ENCODE measurements around the gene MTRF1L. TPM values are rescaled to one million over a fixed set of nuclear protein-coding genes. Genes with fewer than 3 reads are reported as not detected.

MTRF1L gene
- total and polyA plus RNA-seq, 7 experiments from 2014 or later, result 6.1 to 18.1 (median 10.6) TPM

- ChIA-PET CTCF (no interaction called here), POLR2A (no interaction called here)
- ATAC-seq (no peak), DNase-seq (no peak)
- H3K4me3 Mint-ChIP-seq, result peak overlapping the region in 9 of 10 donors; percentile 1 to 84 (median 28)
- peak overlapping the region in 2 of 9 donors; percentile 7 to 60 for H3K27ac Mint-ChIP-seq
- Histone ChIP-seq H3K9me3 (ENCODE audit: control insufficient read depth in 2 of 3, low read length in 3 of 3) (no peaks in the 10 kb centered on the region), H3K4me3 (ENCODE audit: low read length) (no peak overlapping the region), H3K27ac (ENCODE audit: low read depth, low read length) (no peak overlapping the region), H3K27me3 (ENCODE audit: control insufficient read depth in 2 of 2, insufficient read depth in 2 of 2, low read length in 2 of 2) (no peaks in the 10 kb centered on the region), H3K4me1 (ENCODE audit: control insufficient read depth in 2 of 2, insufficient read depth in 2 of 2, low read length in 2 of 2) (peaks cover 10 to 20% of the 10 kb centered on the region in 2 donors), H3K36me3 (ENCODE audit: control insufficient read depth in 2 of 3, insufficient read depth in 3 of 3, low read length in 3 of 3) (peaks cover 0 to 4% (median 0%) of the 10 kb centered on the region in 3 experiments)
- peaks cover 35 to 61% (median 48%) of the 10 kb centered on the region in 7 donors for H3K4me1 Mint-ChIP-seq
- H3K27me3 Mint-ChIP-seq, result no peaks in the 10 kb centered on the region
- peaks cover 0 to 26% (median 13%) of the 10 kb centered on the region in 5 donors for H3K36me3 Mint-ChIP-seq
- H3K9me3 Mint-ChIP-seq, result peaks cover 0 to 6% (median 0%) of the 10 kb centered on the region in 11 donors
- intact Hi-C loops (cut with micrococcal nuclease), result loop anchor here (1.0 to 5.0 kb wide), 3 partner anchors 23 to 1752 kb away; partner anchors contain the start of gene SCAF8 (in 1 of the 2)
These were observed 21.9 kb downstream of the MTRF1L start for GRCh38 chr6:152980656-152981055.

GRCh38 chr6:152979116-152979515 is 23.4 kb downstream of the MTRF1L start:
- CTCF ChIA-PET, result interaction anchor here (0.7 kb wide), 1 partner anchor 25 kb away, joined by 3 read pairs; no protein-coding TSS in a partner anchor
- POLR2A ChIA-PET, result interaction anchor here (0.5 kb wide), 1 partner anchor 31 kb away, joined by 5 read pairs; no protein-coding TSS in a partner anchor
- intact Hi-C loops (cut with micrococcal nuclease), result loop anchor here in 1 of 2 donors (10.0 kb wide), 1 partner anchor 794 kb away; no protein-coding TSS in a partner anchor

DNA sequence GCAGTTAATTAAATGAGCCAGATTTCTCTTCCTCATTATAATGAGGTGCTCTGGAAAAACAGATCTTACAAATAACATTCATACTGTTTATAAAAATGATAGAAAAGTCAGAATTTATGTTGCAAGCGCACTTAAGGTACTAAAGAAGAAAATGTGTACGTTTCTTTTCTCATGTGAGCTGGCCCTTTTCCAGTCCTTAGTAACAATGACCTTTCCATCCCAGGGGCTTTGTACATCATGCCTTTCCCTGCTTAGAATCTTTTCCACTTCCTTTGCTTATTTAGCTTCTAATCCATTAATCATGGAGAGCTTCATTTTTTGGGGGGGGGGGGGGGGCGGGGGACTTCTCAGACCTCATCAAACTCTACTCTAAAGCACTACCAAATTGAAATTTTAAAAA is 24.5 kb downstream of the MTRF1L start:
- no peaks in the 10 kb centered on the region for H3K9me3 ChIP-seq (ENCODE audit: control insufficient read depth in 2 of 3, low read length in 3 of 3)
- ATAC-seq (no peak), DNase-seq (no peak)
- POLR2A ChIA-PET, result no interaction called here
- Mint-ChIP-seq H3K27ac (no peak overlapping the region), H3K4me3 (peak overlapping the region in 1 of 10 donors; percentile 45), H3K4me1 (peaks cover 34 to 73% (median 44%) of the 10 kb centered on the region in 7 donors), H3K36me3 (peaks cover 6 to 42% (median 35%) of the 10 kb centered on the region in 5 donors), H3K27me3 (no peaks in the 10 kb centered on the region), H3K9me3 (peaks cover 0 to 9% (median 0%) of the 10 kb centered on the region in 11 donors)
- peaks cover 5 to 7% of the 10 kb centered on the region in 2 donors for H3K4me1 ChIP-seq (ENCODE audit: control insufficient read depth in 2 of 2, insufficient read depth in 2 of 2, low read length in 2 of 2)
- no peak overlapping the region for H3K4me3 ChIP-seq (ENCODE audit: low read length)
- H3K27me3 ChIP-seq (ENCODE audit: control insufficient read depth in 2 of 2, insufficient read depth in 2 of 2, low read length in 2 of 2), result no peaks in the 10 kb centered on the region
- CTCF ChIA-PET, result no interaction called here
- H3K36me3 ChIP-seq (ENCODE audit: control insufficient read depth in 2 of 3, insufficient read depth in 3 of 3, low read length in 3 of 3), result peaks cover 0 to 20% (median 0%) of the 10 kb centered on the region in 3 experiments
- no peak overlapping the region for H3K27ac ChIP-seq (ENCODE audit: low read depth, low read length)
- intact Hi-C loops (cut with micrococcal nuclease), result loop anchor here in 1 of 2 donors (10.0 kb wide), 1 partner anchor 793 kb away; no protein-coding TSS in a partner anchor

More at GRCh38 chr6:152979116-152979515, 23.4 kb downstream of the MTRF1L start:
- DNase-seq (no peak), ATAC-seq (no peak)
- H3K9me3 Mint-ChIP-seq, result peaks cover 0 to 11% (median 0%) of the 10 kb centered on the region in 11 donors
- Histone ChIP-seq H3K36me3 (ENCODE audit: control insufficient read depth in 2 of 3, insufficient read depth in 3 of 3, low read length in 3 of 3) (peaks cover 0 to 14% (median 0%) of the 10 kb centered on the region in 3 experiments), H3K27ac (ENCODE audit: low read depth, low read length) (no peak overlapping the region), H3K4me1 (ENCODE audit: control insufficient read depth in 2 of 2, insufficient read depth in 2 of 2, low read length in 2 of 2) (peaks cover 5 to 9% of the 10 kb centered on the region in 2 donors), H3K27me3 (ENCODE audit: control insufficient read depth in 2 of 2, insufficient read depth in 2 of 2, low read length in 2 of 2) (no peaks in the 10 kb centered on the region), H3K9me3 (ENCODE audit: control insufficient read depth in 2 of 3, low read length in 3 of 3) (no peaks in the 10 kb centered on the region), H3K4me3 (ENCODE audit: low read length) (no peak overlapping the region)
- H3K36me3 Mint-ChIP-seq, result peaks cover 6 to 32% (median 26%) of the 10 kb centered on the region in 5 donors
- H3K4me1 Mint-ChIP-seq, result peaks cover 32 to 64% (median 44%) of the 10 kb centered on the region in 7 donors
- H3K27ac Mint-ChIP-seq, result peak overlapping the region in 1 of 9 donors; percentile 31
- no peaks in the 10 kb centered on the region for H3K27me3 Mint-ChIP-seq
- peak overlapping the region in 1 of 10 donors; percentile 63 for H3K4me3 Mint-ChIP-seq

GRCh38 chr6:152977556-152977955 is 25.0 kb downstream of the MTRF1L start:
- Mint-ChIP-seq H3K27ac (peak overlapping the region in 1 of 9 donors; percentile 65), H3K27me3 (no peaks in the 10 kb centered on the region), H3K9me3 (peaks cover 0 to 9% (median 0%) of the 10 kb centered on the region in 11 donors), H3K4me3 (peak overlapping the region in 1 of 10 donors; percentile 23), H3K36me3 (peaks cover 6 to 47% (median 40%) of the 10 kb centered on the region in 5 donors), H3K4me1 (peaks cover 34 to 76% (median 43%) of the 10 kb centered on the region in 7 donors)
- Histone ChIP-seq H3K27ac (ENCODE audit: low read depth, low read length) (no peak overlapping the region), H3K36me3 (ENCODE audit: control insufficient read depth in 2 of 3, insufficient read depth in 3 of 3, low read length in 3 of 3) (peaks cover 0 to 25% (median 3%) of the 10 kb centered on the region in 3 experiments), H3K4me1 (ENCODE audit: control insufficient read depth in 2 of 2, insufficient read depth in 2 of 2, low read length in 2 of 2) (peaks cover 5 to 7% of the 10 kb centered on the region in 2 donors), H3K27me3 (ENCODE audit: control insufficient read depth in 2 of 2, insufficient read depth in 2 of 2, low read length in 2 of 2) (no peaks in the 10 kb centered on the region), H3K4me3 (ENCODE audit: low read length) (no peak overlapping the region), H3K9me3 (ENCODE audit: control insufficient read depth in 2 of 3, low read length in 3 of 3) (no peaks in the 10 kb centered on the region)
- POLR2A ChIA-PET, result no interaction called here
- CTCF ChIA-PET, result interaction anchor here (0.6 kb wide), 1 partner anchor 19 kb away, joined by 3 read pairs; no protein-coding TSS in a partner anchor
- intact Hi-C loops (cut with micrococcal nuclease), result loop anchor here in 1 of 2 donors (10.0 kb wide), 1 partner anchor 793 kb away; no protein-coding TSS in a partner anchor
- ATAC-seq (no peak), DNase-seq (no peak)

GRCh38 chr6:152976749-152977148 is 25.8 kb downstream of the MTRF1L start:
- DNase-seq (no peak), ATAC-seq (no peak)
- no peaks in the 10 kb centered on the region for H3K9me3 ChIP-seq (ENCODE audit: control insufficient read depth in 2 of 3, low read length in 3 of 3)
- no peak overlapping the region for H3K27ac ChIP-seq (ENCODE audit: low read depth, low read length)
- H3K27ac Mint-ChIP-seq, result peak overlapping the region in 2 of 9 donors; percentile 59 to 65
- peaks cover 0 to 9% (median 0%) of the 10 kb centered on the region in 11 donors for H3K9me3 Mint-ChIP-seq
- peaks cover 0 to 33% (median 10%) of the 10 kb centered on the region in 3 experiments for H3K36me3 ChIP-seq (ENCODE audit: control insufficient read depth in 2 of 3, insufficient read depth in 3 of 3, low read length in 3 of 3)
- H3K4me3 Mint-ChIP-seq, result peak overlapping the region in 1 of 10 donors; percentile 24
- H3K27me3 ChIP-seq (ENCODE audit: control insufficient read depth in 2 of 2, insufficient read depth in 2 of 2, low read length in 2 of 2), result no peaks in the 10 kb centered on the region
- H3K4me1 Mint-ChIP-seq, result peaks cover 29 to 76% (median 40%) of the 10 kb centered on the region in 7 donors
- H3K4me3 ChIP-seq (ENCODE audit: low read length), result no peak overlapping the region
- POLR2A ChIA-PET, result no interaction called here
- peaks cover under 1 to 5% of the 10 kb centered on the region in 2 donors for H3K4me1 ChIP-seq (ENCODE audit: control insufficient read depth in 2 of 2, insufficient read depth in 2 of 2, low read length in 2 of 2)
- intact Hi-C loops (cut with micrococcal nuclease), result loop anchor here in 1 of 2 donors (10.0 kb wide), 1 partner anchor 792 kb away; no protein-coding TSS in a partner anchor
- H3K36me3 Mint-ChIP-seq, result peaks cover 6 to 53% (median 48%) of the 10 kb centered on the region in 5 donors
- H3K27me3 Mint-ChIP-seq, result no peaks in the 10 kb centered on the region
- CTCF ChIA-PET, result no interaction called here

GRCh38 chr6:152975204-152975915 is 27.1 kb downstream of the MTRF1L start:
- CTCF ChIA-PET, result no interaction called here
- Mint-ChIP-seq H3K9me3 (peaks cover 0 to 18% (median 5%) of the 10 kb centered on the region in 11 donors), H3K27ac (peak overlapping the region in 1 of 9 donors; percentile 76), H3K4me1 (peaks cover 21 to 65% (median 29%) of the 10 kb centered on the region in 7 donors), H3K36me3 (peaks cover 14 to 63% (median 59%) of the 10 kb centered on the region in 5 donors), H3K4me3 (peak overlapping the region in 2 of 10 donors; percentile 22 to 73), H3K27me3 (no peaks in the 10 kb centered on the region)
- no peaks in the 10 kb centered on the region for H3K9me3 ChIP-seq (ENCODE audit: control insufficient read depth in 2 of 3, low read length in 3 of 3)
- ATAC-seq, result peak; percentile 90
- H3K27ac ChIP-seq (ENCODE audit: low read depth, low read length), result no peak overlapping the region
- no peak for DNase-seq
- H3K4me1 ChIP-seq (ENCODE audit: control insufficient read depth in 2 of 2, insufficient read depth in 2 of 2, low read length in 2 of 2), result peaks cover 0 to 5% of the 10 kb centered on the region in 2 donors
- H3K4me3 ChIP-seq (ENCODE audit: low read length), result no peak overlapping the region
- H3K27me3 ChIP-seq (ENCODE audit: control insufficient read depth in 2 of 2, insufficient read depth in 2 of 2, low read length in 2 of 2), result no peaks in the 10 kb centered on the region
- POLR2A ChIA-PET, result interaction anchor here (0.6 kb wide), 1 partner anchor 20 kb away, joined by 3 read pairs; no protein-coding TSS in a partner anchor
- H3K36me3 ChIP-seq (ENCODE audit: control insufficient read depth in 2 of 3, insufficient read depth in 3 of 3, low read length in 3 of 3), result peaks cover 0 to 46% (median 17%) of the 10 kb centered on the region in 3 experiments
- intact Hi-C loops (cut with micrococcal nuclease), result loop anchor here in 1 of 2 donors (10.0 kb wide), 1 partner anchor 791 kb away; no protein-coding TSS in a partner anchor

Measured in naive thymus-derived CD4-positive, alpha-beta T cell (primary cell).